ENCODE data around the gene MAPRE3.

DNA sequence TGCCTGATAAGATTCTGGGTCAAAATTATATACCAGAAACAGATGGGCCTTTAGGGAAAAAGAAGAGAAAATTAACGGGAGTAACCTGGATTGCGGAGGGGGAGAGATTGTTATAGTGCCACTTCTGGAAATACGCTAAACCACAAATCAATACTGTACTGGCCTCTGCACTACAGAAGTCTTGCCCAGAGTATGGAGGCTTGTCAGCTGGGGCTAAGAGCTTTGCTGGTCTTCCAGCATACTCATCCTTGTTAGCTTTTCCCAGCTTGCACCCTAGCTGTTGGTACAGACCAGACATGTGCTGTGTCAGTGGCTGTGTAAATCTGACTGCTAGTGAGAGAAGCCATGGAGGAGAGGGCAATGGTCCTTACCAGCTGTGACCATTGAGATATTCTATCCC is 89.9 kb downstream of the MAPRE3 start:
- TF ChIP-seq, protein P1, sequence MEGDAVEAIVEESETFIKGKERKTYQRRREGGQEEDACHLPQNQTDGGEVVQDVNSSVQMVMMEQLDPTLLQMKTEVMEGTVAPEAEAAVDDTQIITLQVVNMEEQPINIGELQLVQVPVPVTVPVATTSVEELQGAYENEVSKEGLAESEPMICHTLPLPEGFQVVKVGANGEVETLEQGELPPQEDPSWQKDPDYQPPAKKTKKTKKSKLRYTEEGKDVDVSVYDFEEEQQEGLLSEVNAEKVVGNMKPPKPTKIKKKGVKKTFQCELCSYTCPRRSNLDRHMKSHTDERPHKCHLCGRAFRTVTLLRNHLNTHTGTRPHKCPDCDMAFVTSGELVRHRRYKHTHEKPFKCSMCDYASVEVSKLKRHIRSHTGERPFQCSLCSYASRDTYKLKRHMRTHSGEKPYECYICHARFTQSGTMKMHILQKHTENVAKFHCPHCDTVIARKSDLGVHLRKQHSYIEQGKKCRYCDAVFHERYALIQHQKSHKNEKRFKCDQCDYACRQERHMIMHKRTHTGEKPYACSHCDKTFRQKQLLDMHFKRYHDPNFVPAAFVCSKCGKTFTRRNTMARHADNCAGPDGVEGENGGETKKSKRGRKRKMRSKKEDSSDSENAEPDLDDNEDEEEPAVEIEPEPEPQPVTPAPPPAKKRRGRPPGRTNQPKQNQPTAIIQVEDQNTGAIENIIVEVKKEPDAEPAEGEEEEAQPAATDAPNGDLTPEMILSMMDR (IDR thresholded peaks at IDR 0.05), result no peak
- no peak for TF ChIP-seq POLR2A (IDR thresholded peaks at IDR 0.05)
